K562 (cell line): ENCODE data around the gene HOXB3. TPM values are rescaled to one million over a fixed set of nuclear protein-coding genes. Genes with fewer than 3 reads are reported as not detected.

Experiments used
- BCOR ChIP-seq: fragments of 450-650 bp; IDR thresholded peaks from 2 replicates; pipeline ENCODE4 v1.6.1; 2016
- CBX2 ChIP-seq: fragments of 200-600 bp; sonication (generic); IDR thresholded peaks from one replicate; pipeline ENCODE4 v1.6.1; 2012; ENCODE audit warnings: mild to moderate bottlenecking, low read length, inconsistent platforms; ENCODE audit not compliant: insufficient read depth, poor library complexity, severe bottlenecking
- GABPB2 ChIP-seq: fragments of 250-450 bp; sonication (Bioruptor Pico); conservative IDR thresholded peaks from 2 replicates; pipeline ENCODE4 v1.5.1; 2021; ENCODE audit warnings: mild to moderate bottlenecking
- HDAC1 ChIP-seq, 2 experiments: fragments of 450-650 bp; IDR thresholded peaks; 2 replicates each; pipeline ENCODE4 v1.6.1; 2016 to 2017; ENCODE audit warnings: inconsistent platforms in 1 of 2, mild to moderate bottlenecking in 1 of 2, moderate library complexity in 1 of 2
- MCM7 ChIP-seq, 2 experiments: fragments of 450-650 bp; IDR thresholded peaks; 2 replicates each; pipeline ENCODE4 v1.6.1; 2016 to 2018
- MTA1 ChIP-seq: fragments of 450-650 bp; IDR thresholded peaks from 2 replicates; pipeline ENCODE4 v1.6.1; 2017; ENCODE audit warnings: borderline replicate concordance
- RBM15 ChIP-seq: fragments of 200-400 bp; formaldehyde crosslinking; IDR thresholded peaks from 2 replicates; pipeline ENCODE4 v1.6.1; 2018; ENCODE audit warnings: mild to moderate bottlenecking, low read length, moderate library complexity; ENCODE audit not compliant: insufficient read depth
- SNIP1 ChIP-seq: fragments of 450-650 bp; IDR thresholded peaks from 2 replicates; pipeline ENCODE4 v1.7.1; 2017; ENCODE audit warnings: low read depth, mild to moderate bottlenecking
- ZNF274 ChIP-seq: IDR thresholded peaks from 2 replicates; pipeline ENCODE4 v1.6.1; 2011; ENCODE audit warnings: low read depth, mild to moderate bottlenecking, low read length, moderate library complexity, borderline replicate concordance
- polyA plus RNA-seq, 8 experiments: library from polyadenylated mRNA; depleted of rRNA in 4 of 8; stranded (reverse) in 5 of 8; unstranded in 3 of 8; fragments of >200 nt; fragmentation: Nextera tagmentation in 2 of 8; fragmentation: Illumina TruSeq in 1 of 8; extraction: Ambion mirVana in 2 of 8; extraction: Trizol in 1 of 8; gene quantifications; 2 replicates each; pipeline versions ENCODE4 v1.2.1 to v1.2.3, GENCODE V29; 2011 to 2014; ENCODE audit warnings: inconsistent platforms in 1 of 8, missing spikeins in 1 of 8
- total RNA-seq, 7 experiments: library from RNA; depleted of rRNA in 6 of 7; stranded (reverse); fragments of >200 nt in 6 of 7; fragmentation: Illumina TruSeq in 2 of 7; extraction: Trizol in 2 of 7; gene quantifications; 2 replicates each; pipeline versions ENCODE4 v1.2.1 to v1.2.3, GENCODE V29; 2011 to 2021; ENCODE audit warnings: low replicate concordance in 1 of 7
- TF ChIP-seq, protein P1 (sequence below): sonication (generic); formaldehyde crosslinking; IDR thresholded peaks from 2 replicates; pipeline ENCODE4 v1.8.1; 2023; ENCODE audit warnings: mild to moderate bottlenecking, missing genetic modification reagents
- TF ChIP-seq, protein P2 (sequence below), 2 experiments: IDR thresholded peaks in 1 of 2; conservative IDR thresholded peaks in 1 of 2; 2 replicates each; pipeline ENCODE4 v1.6.1; 2016; ENCODE audit warnings: low read depth in 2 of 2, mild to moderate bottlenecking in 1 of 2, missing compliant biosample characterization in 1 of 2, missing genetic modification characterization in 1 of 2, moderate library complexity in 1 of 2
- TF ChIP-seq, protein P3 (sequence below): IDR thresholded peaks from 2 replicates; pipeline ENCODE4 v1.6.1; 2011; ENCODE audit warnings: borderline replicate concordance, low read depth, mild to moderate bottlenecking, moderate library complexity, low read length; ENCODE audit not compliant: insufficient read depth, poor library complexity, severe bottlenecking
- TF ChIP-seq, protein P4 (sequence below): sonication (generic); formaldehyde crosslinking; IDR thresholded peaks from 2 replicates; pipeline ENCODE4 v1.8.1; 2023; ENCODE audit warnings: missing genetic modification reagents, mild to moderate bottlenecking, borderline replicate concordance

Gene HOXB3
- total and polyA plus RNA-seq, 9 of the 15 experiments (the other 6 are each of a cell fraction or from before 2014, with no cell fraction given): 2.4 to 41.3 (median 20.2) TPM

DNA sequence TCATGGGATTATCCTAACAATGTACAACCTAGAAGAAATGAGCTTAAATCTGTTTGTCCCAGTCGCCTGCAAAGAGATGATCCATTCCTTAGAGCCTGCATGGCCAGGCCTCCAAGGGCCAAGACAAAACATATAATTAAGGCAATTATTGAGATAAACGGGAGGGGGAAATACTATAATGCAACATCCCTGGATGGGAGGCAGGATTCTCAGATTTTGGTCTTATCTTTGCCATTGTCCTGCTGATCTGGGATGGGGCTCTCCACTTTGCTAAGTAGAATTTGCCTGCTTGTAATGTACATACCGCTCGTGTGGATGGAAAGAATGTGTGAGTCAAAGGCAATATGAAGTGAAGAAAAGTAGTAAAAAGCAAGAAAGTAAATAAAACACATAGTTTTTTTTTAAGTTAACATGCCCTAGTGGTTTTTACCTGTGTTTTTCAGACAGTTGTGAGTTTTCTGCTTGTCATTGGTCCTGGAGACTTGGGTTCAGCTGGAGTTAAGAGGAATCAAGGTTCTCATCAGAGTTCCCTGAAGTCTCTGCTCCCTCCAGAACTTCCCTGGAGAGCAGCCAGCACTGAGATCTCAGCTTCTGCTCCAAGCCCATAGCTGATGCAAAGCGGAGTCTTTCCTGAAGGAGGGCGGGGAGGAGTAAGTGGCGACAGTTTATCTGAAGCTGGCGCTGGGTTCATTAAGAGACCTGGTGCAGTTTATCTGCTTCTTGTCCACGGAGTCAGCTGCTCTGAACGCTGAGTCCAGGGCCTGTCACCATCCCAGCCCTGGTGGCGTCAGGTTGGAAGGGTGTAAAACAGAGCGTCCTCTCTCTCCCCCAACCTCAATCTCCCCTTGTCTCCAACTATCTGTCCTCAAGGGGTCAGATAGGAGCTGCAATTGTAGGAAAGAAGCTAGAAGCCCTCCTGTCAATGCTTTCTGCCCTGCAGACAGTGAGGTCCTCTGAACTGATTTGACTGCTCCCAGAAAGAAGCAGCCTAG is 89.3 kb downstream of the HOXB3 start (continued):
- no peak for TF ChIP-seq MTA1
- TF ChIP-seq GABPB2 (CRISPR knock-in tag): no peak
- TF ChIP-seq, protein P1, sequence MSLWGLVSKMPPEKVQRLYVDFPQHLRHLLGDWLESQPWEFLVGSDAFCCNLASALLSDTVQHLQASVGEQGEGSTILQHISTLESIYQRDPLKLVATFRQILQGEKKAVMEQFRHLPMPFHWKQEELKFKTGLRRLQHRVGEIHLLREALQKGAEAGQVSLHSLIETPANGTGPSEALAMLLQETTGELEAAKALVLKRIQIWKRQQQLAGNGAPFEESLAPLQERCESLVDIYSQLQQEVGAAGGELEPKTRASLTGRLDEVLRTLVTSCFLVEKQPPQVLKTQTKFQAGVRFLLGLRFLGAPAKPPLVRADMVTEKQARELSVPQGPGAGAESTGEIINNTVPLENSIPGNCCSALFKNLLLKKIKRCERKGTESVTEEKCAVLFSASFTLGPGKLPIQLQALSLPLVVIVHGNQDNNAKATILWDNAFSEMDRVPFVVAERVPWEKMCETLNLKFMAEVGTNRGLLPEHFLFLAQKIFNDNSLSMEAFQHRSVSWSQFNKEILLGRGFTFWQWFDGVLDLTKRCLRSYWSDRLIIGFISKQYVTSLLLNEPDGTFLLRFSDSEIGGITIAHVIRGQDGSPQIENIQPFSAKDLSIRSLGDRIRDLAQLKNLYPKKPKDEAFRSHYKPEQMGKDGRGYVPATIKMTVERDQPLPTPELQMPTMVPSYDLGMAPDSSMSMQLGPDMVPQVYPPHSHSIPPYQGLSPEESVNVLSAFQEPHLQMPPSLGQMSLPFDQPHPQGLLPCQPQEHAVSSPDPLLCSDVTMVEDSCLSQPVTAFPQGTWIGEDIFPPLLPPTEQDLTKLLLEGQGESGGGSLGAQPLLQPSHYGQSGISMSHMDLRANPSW (CRISPR knock-in tag): no peak
- TF ChIP-seq, protein P2, sequence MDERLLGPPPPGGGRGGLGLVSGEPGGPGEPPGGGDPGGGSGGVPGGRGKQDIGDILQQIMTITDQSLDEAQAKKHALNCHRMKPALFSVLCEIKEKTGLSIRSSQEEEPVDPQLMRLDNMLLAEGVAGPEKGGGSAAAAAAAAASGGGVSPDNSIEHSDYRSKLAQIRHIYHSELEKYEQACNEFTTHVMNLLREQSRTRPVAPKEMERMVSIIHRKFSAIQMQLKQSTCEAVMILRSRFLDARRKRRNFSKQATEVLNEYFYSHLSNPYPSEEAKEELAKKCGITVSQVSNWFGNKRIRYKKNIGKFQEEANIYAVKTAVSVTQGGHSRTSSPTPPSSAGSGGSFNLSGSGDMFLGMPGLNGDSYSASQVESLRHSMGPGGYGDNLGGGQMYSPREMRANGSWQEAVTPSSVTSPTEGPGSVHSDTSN (CRISPR knock-in tag; IDR thresholded peaks at IDR 0.05; ENCODE audit: low read depth): no peak
- TF ChIP-seq, protein P2 (tag; conservative IDR thresholded peaks at IDR 0.05; ENCODE audit: low read depth): peak; percentile 56
- no peak for TF ChIP-seq HDAC1 (IDR thresholded peaks at IDR 0.05)
- no peak for TF ChIP-seq SNIP1
- TF ChIP-seq RBM15: no peak
- no peak for TF ChIP-seq MCM7 (IDR thresholded peaks at IDR 0.05)
- TF ChIP-seq CBX2: no peak
- no peak for TF ChIP-seq BCOR
- TF ChIP-seq ZNF274: no peak
- TF ChIP-seq, protein P3, sequence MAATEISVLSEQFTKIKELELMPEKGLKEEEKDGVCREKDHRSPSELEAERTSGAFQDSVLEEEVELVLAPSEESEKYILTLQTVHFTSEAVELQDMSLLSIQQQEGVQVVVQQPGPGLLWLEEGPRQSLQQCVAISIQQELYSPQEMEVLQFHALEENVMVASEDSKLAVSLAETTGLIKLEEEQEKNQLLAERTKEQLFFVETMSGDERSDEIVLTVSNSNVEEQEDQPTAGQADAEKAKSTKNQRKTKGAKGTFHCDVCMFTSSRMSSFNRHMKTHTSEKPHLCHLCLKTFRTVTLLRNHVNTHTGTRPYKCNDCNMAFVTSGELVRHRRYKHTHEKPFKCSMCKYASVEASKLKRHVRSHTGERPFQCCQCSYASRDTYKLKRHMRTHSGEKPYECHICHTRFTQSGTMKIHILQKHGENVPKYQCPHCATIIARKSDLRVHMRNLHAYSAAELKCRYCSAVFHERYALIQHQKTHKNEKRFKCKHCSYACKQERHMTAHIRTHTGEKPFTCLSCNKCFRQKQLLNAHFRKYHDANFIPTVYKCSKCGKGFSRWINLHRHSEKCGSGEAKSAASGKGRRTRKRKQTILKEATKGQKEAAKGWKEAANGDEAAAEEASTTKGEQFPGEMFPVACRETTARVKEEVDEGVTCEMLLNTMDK: no peak
- TF ChIP-seq, protein P4, sequence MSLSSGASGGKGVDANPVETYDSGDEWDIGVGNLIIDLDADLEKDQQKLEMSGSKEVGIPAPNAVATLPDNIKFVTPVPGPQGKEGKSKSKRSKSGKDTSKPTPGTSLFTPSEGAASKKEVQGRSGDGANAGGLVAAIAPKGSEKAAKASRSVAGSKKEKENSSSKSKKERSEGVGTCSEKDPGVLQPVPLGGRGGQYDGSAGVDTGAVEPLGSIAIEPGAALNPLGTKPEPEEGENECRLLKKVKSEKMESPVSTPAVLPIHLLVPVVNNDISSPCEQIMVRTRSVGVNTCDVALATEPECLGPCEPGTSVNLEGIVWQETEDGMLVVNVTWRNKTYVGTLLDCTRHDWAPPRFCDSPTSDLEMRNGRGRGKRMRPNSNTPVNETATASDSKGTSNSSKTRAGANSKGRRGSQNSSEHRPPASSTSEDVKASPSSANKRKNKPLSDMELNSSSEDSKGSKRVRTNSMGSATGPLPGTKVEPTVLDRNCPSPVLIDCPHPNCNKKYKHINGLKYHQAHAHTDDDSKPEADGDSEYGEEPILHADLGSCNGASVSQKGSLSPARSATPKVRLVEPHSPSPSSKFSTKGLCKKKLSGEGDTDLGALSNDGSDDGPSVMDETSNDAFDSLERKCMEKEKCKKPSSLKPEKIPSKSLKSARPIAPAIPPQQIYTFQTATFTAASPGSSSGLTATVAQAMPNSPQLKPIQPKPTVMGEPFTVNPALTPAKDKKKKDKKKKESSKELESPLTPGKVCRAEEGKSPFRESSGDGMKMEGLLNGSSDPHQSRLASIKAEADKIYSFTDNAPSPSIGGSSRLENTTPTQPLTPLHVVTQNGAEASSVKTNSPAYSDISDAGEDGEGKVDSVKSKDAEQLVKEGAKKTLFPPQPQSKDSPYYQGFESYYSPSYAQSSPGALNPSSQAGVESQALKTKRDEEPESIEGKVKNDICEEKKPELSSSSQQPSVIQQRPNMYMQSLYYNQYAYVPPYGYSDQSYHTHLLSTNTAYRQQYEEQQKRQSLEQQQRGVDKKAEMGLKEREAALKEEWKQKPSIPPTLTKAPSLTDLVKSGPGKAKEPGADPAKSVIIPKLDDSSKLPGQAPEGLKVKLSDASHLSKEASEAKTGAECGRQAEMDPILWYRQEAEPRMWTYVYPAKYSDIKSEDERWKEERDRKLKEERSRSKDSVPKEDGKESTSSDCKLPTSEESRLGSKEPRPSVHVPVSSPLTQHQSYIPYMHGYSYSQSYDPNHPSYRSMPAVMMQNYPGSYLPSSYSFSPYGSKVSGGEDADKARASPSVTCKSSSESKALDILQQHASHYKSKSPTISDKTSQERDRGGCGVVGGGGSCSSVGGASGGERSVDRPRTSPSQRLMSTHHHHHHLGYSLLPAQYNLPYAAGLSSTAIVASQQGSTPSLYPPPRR (CRISPR knock-in tag): no peak; the same call in 1 of the 2 replicates
